SH-SY5Y (cell line): Measurements from ENCODE around the gene AMPD2.

ENCODE experiments used
- GATA2 ChIP-seq: IDR thresholded peaks from 2 replicates; pipeline ENCODE4 v1.6.1; 2011; ENCODE audit warnings: mild to moderate bottlenecking, low read depth, low read length
- GATA3 ChIP-seq: IDR thresholded peaks from 2 replicates; pipeline ENCODE4 v1.6.1; 2011; ENCODE audit warnings: low read depth, mild to moderate bottlenecking, low read length, moderate library complexity

The AMPD2 gene

DNA sequence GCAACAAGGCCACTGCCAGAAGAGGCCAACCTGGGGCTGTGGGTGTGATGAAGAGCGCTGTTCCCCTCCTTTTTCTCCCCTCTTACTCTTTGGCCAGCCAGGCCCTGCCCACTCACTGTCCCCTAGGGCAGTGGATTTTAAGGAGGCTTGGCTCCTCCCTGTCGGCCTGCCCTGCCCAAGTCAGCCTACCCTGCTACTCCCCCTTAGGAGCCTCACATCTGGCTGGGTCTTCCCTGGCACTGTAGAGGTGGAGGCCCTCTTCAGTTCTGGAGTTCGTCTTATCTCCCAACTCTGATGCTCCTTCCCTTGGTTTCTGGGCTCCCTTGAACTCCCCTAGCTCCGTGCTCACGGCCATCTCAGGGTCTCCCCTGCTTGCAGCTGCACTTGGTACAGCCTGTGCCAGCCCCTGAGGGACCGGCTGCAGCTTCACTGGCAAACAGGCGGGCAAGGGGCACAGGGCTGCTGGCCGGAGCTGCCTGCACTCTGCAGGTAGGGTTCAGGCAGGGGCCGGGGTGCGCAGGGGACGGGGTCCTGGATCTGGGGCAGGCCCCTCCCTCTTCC lies 4.0 kb downstream of the AMPD2 start:
- TF ChIP-seq GATA3 (no peak), GATA2 (no peak)

DNA sequence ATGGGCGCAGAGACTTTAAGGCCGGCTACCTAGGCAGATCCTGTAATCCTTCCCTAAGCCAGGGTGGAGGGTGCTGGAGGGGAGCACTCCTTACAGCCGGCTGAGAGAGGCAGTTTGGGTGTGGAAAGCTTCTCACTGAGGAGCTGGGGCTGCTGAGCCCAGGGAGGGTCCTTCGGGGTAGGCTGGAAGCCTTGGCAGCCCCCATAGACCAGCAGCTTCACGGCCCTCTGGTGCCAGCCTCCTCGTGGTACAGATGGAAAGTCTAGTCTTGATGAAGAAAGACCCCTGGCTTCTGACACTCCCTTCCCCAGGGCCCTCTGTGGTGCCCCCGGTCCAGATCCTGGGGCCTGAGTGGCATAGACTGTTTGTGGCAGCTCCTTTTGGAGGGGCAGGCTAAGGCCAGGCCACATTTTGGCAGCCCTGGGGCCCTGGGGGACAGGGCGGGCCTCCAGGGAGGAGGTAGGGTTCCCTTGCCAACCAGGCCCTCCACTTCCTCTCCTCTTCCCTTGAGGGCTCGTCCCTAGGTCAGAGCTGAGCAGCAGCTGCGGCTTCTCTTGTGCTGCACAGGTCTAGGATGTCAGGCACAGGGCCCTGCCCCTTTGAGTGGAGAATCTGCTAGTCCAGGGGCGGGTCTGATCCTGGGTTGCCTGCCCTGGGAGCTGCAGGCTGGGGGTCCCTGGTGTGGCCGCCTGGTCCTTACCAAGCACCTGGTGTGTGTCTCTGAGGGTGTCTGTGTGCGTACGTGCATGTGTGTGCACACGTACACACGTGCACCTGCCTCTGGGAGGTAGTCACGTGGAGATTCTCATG lies 4.8 kb downstream of the AMPD2 start:
- no peak for TF ChIP-seq GATA3
- no peak for TF ChIP-seq GATA2

DNA sequence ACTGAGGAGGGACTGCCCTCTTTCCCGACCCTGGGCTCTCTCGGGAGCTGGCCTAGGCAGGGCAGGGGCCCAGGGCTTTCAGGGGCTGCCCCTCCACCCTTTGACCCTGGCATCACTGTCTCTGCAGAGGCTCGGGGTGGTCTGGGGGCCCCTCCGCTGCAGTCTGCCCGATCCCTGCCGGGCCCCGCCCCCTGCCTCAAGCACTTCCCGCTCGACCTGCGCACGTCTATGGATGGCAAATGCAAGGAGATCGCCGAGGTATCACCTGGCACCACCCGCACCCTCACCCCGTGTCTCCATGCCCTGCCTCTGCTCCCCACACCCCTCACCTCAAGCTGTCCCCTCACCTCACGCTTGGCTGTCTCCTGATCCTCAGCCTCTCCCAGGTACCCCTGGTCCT lies 5.5 kb downstream of the AMPD2 start:
- no peak for TF ChIP-seq GATA2
- no peak for TF ChIP-seq GATA3

DNA sequence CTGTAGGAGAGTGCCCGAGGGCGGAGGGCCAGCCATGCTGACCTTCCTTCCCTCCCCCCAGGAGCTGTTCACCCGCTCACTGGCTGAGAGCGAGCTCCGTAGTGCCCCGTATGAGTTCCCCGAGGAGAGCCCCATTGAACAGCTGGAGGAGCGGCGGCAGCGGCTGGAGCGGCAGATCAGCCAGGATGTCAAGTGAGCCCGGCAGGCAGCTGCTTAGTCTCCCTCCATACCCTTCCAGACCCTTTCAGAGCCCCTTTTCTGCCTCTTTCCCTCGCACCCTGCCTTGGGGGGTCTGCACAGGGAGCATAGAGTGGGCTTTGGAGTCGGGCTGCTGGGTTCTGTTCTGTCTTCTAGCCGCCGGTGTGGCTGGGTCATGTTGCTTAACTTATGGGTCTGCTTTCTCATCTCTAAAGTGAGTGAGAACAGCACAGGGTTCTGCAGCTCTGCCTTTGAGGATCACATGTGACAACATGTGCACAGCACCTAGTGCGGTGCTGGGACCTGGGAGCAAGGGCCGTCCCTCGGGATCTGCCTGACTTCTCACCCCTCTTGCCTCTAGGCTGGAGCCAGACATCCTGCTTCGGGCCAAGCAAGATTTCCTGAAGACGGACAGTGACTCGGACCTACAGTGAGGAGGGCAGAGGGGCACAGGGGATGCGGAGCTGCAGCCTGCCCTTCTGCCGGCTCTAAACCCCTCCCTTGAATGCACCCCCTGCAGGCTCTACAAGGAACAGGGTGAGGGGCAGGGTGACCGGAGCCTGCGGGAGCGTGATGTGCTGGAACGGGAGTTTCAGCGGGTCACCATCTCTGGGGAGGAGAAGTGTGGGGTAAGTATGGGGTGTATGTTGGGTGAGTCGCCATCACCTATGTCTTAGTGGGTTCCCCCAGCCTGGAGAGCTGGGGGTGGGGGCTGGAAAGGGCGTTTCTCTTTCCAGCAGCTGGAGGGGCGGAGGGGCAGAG lies 6.2 kb downstream of the AMPD2 start:
- TF ChIP-seq GATA3: no peak
- TF ChIP-seq GATA2: no peak

DNA sequence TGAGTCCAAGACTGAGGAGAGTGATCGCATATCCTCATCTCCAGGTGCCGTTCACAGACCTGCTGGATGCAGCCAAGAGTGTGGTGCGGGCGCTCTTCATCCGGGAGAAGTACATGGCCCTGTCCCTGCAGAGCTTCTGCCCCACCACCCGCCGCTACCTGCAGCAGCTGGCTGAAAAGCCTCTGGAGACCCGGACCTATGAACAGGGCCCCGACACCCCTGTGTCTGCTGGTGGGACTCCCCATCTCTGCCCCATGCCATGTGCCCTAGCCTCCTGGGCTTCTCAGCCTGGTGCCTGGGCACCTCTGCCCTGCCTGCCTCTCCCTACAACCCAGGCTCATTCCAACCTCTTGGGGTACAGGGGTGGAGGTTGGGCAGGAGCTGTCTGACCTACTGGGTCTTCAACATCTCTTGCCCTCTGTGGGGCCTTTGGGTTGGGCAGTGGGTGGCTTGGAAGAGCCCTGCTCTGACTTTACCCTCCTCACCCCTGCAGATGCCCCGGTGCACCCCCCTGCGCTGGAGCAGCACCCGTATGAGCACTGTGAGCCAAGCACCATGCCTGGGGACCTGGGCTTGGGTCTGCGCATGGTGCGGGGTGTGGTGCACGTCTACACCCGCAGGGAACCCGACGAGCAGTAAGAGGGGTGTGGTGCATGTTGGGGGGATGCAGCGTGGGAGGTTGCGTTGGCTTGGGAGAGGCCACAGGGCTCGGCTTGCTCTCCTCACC lies 7.2 kb downstream of the AMPD2 start:
- no peak for TF ChIP-seq GATA3
- TF ChIP-seq GATA2: no peak

DNA sequence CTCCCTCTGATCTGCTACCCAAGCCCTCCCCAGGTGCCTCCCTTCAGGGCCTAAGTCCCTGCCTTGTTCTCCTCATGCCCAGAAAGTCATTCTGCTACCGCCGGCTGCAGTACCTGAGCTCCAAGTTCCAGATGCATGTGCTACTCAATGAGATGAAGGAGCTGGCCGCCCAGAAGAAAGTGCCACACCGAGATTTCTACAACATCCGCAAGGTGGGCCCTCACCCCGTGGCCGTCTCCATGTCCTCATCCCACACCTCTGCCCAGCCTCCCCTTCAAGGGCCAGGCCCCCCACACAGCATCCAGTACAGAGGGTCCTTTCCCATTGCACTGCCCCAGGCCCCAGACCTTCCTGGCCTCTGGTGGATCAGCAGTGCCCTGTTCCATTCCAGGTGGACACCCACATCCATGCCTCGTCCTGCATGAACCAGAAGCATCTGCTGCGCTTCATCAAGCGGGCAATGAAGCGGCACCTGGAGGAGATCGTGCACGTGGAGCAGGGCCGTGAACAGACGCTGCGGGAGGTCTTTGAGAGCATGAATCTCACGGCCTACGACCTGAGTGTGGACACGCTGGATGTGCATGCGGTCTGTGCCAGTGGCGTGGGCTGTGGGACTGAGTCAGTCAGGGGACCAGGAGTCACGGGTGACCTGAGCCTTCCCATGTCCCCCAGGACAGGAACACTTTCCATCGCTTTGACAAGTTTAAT lies 8.2 kb downstream of the AMPD2 start:
- TF ChIP-seq GATA3 (no peak), GATA2 (no peak)

DNA sequence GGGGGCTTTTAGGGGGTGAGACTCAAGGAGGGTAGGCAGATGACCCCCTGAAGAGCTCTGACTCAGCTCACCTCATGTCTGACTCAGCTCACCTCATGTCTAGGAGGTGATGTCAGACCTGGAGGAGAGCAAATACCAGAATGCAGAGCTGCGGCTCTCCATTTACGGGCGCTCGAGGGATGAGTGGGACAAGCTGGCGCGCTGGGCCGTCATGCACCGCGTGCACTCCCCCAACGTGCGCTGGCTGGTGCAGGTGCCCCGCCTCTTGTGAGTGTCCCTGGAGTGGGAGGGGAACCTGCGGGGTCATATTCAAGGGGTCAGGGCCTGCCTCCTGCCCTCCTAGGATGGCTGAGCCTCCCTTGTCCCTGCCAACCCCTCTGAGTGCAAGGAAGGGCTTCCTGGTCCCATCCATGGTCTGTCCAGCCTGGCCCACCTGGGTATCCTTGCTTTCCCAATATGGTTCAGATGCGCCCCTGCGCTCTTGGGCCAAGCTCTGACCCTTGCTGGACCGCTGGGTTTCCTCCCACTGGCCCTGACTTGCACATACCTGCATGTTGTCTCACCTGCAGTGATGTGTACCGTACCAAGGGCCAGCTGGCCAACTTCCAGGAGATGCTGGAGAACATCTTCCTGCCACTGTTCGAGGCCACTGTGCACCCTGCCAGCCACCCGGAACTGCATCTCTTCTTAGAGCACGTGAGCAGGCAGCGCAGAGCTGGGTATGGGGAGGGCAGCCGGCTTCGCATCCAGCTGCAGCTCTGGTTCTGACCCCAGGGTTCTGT lies 9.1 kb downstream of the AMPD2 start:
- no peak for TF ChIP-seq GATA3

DNA sequence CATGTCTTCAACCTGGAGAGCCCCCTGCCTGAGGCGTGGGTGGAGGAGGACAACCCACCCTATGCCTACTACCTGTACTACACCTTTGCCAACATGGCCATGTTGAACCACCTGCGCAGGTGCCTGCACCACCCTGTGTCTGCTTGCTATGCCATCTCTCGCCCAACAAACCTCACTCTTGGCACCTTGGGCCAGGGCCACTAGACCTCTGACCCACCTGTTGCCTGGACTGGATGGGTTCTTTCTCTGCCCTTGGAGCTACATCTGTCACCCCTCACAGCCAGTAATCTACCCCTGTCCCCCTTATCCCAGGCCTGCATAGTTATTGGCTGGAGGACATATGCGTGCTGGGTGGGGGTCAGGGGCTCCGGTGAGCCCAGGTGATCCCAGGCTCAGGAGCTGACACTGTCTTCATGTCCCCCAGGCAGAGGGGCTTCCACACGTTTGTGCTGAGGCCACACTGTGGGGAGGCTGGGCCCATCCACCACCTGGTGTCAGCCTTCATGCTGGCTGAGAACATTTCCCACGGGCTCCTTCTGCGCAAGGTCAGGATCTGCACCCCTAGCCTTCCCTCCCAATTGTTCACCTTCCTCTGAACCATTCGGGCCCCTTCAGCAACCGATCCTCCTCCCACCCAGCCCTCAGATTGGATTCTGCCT lies 9.9 kb downstream of the AMPD2 start:
- no peak for TF ChIP-seq GATA3
- no peak for TF ChIP-seq GATA2

DNA sequence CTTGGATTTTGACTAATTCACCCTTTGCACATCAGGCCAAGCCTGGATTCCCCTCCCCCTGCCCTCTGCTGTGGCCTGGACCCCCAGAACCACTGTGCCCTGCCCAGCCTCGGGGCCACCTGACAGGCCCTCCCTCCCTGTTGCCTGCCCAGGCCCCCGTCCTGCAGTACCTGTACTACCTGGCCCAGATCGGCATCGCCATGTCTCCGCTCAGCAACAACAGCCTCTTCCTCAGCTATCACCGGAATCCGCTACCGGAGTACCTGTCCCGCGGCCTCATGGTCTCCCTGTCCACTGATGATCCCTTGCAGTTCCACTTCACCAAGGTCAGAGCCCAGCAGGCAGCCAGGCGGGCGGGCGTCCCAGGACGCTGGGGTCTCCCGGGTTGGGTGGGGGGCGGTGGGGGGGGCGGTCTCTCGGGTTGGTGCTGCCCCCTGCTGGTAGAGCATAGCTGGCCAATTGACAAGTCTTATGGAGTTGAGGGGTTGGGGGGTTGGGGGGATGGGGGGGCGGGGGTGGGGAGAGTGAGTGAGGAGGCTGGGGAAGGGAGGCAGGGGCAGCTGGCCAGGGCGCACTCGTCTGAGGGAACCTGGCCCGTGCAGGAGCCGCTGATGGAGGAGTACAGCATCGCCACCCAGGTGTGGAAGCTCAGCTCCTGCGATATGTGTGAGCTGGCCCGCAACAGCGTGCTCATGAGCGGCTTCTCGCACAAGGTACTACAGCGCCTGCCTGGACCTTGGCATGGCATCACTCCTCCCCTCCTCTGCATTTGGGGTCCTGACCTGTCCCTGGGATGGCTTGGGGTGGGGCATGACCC lies 10.7 kb downstream of the AMPD2 start:
- TF ChIP-seq GATA2 (no peak), GATA3 (no peak)

DNA sequence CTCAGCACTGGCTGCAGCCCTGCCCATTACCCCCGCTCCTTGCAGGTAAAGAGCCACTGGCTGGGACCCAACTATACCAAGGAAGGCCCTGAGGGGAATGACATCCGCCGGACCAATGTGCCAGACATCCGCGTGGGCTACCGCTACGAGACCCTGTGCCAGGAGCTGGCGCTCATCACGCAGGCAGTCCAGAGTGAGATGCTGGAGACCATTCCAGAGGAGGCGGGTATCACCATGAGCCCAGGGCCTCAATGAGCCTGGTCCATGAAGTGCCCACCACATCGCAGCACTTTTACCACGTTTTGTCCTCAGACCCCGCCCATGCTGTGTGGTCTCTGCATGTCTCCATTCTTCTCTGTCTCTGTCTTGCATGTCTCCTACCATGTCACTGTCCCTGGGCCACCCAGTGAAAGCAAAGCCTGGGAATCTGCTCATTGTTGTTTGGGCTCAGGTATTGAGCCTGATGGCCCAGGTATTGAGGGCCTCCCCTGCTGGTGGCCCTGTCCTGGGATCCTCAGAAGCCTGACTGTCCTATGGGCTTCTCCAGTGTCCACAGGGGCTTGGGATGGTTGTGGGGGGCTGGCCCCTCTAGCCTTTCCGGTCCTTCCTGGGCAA lies 11.4 kb downstream of the AMPD2 start:
- TF ChIP-seq GATA2: no peak
- no peak for TF ChIP-seq GATA3

DNA sequence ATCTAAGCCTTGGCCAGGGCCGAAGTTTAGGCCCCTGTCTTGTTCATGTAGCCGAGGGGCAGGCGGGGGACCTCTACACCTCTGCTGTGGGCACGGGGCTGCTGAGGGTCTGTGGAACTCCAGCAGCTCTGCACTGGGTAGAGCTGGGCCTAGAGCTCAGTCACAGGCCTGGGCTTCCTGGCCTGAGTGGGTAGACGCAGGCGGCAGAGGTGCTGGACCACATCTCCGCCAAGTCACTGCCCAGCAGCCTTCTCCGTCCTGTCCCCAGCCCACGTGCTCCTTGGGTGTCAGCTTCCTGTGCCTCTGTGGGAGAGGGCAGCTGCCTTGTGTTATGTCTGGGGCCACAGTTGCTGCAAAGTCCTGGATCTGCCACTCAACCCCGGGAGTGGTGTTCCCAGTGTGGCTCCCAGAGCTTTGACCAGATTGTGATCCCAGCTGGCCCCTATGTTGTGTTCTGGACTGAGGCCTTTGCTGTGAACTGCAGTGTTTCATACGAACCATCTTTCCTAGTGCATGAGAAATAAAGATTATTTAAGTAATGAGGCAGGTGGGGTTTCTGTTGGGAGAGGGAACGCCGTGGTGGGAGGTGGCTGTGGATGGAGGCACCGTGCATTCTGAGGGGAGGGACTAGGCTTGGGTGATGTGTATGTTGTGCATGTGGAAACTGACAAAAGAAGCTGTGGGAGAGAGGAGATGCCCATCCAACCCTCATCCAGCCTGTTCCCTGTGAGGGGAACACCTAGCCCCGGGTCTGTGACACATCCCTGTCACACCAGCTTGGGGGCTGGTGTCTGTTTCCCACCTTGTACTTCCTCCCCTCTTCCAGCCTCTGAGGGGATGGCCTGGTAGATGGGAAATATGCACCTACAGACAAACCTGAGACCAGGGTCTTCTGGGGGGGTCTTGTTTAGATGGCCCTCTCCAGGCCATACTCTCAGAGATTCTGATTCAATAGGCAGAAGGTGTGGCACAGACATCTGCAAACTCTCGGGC lies 12.2 kb downstream of the AMPD2 start:
- TF ChIP-seq GATA2 (no peak), GATA3 (no peak)
